GM21723 (cell line): ENCODE measurements around the gene GAK.

Experiments
- ATAC-seq: cut with Tn5 transposase; IDR thresholded peaks from one replicate; pipeline ENCODE4 v1.9.1; 2021; ENCODE audit warnings: mild to moderate bottlenecking, moderate library complexity; ENCODE audit not compliant: unreplicated experiment

GAK gene

GRCh38 chr4:874971-875817 is 56.9 kb downstream of the GAK start:
- ATAC-seq: no peak

- no peak for ATAC-seq
Observed at GRCh38 chr4:874056-874455, 58.1 kb downstream of the GAK start.

- ATAC-seq: no peak
Observed at GRCh38 chr4:872241-872981, 59.7 kb downstream of the GAK start.

GRCh38 chr4:871484-871883 is 60.6 kb downstream of the GAK start:
- ATAC-seq: no peak

- ATAC-seq: no peak
Observed at GRCh38 chr4:870951-871350, 61.2 kb downstream of the GAK start.

GRCh38 chr4:869776-870175 is 62.3 kb downstream of the GAK start:
- no peak for ATAC-seq

GRCh38 chr4:868421-868820 is 63.7 kb downstream of the GAK start:
- no peak for ATAC-seq

- ATAC-seq: no peak
Observed at GRCh38 chr4:867526-868250, 64.4 kb downstream of the GAK start.

GRCh38 chr4:866761-867390 is 65.2 kb downstream of the GAK start:
- no peak for ATAC-seq

GRCh38 chr4:866068-866760 is 65.9 kb downstream of the GAK start:
- ATAC-seq: no peak

- no peak for ATAC-seq
Observed at GRCh38 chr4:865572-865971, 66.5 kb downstream of the GAK start.

GRCh38 chr4:865121-865465 is 67.0 kb downstream of the GAK start:
- ATAC-seq: no peak

- no peak for ATAC-seq
Observed at GRCh38 chr4:864456-865120, 67.5 kb downstream of the GAK start.

- no peak for ATAC-seq
Observed at GRCh38 chr4:860561-860960, 71.6 kb downstream of the GAK start.

- no peak for ATAC-seq
Observed at GRCh38 chr4:859496-859895, 72.6 kb downstream of the GAK start.

GRCh38 chr4:858831-859451 is 73.2 kb downstream of the GAK start:
- no peak for ATAC-seq

- ATAC-seq: no peak
Observed at GRCh38 chr4:858041-858481, 74.1 kb downstream of the GAK start.

- no peak for ATAC-seq
Observed at GRCh38 chr4:857461-857860, 74.7 kb downstream of the GAK start.

GRCh38 chr4:856225-856901 is 75.8 kb downstream of the GAK start:
- ATAC-seq: no peak
